Measurements from ENCODE around the gene CCDC6. TPM values are rescaled to one million over a fixed set of nuclear protein-coding genes. Genes with fewer than 3 reads are reported as not detected.

Gene CCDC6
- polyA plus RNA-seq, 1 donor (not counting 4 experiments of a cell fraction or from before 2014, with no cell fraction given) = 46.5 TPM

- dilution Hi-C loops (cut with MboI; ENCODE audit: extremely low pct_ligation_motif_present, low sequenced_read_pairs) = no loop called here
- DNase-seq (ENCODE audit: low read depth, low spot score) (no peak), FAIRE-seq (peak; percentile 72)
These were observed 1.8 kb upstream of the CCDC6 start for GRCh38 chr10:59907918-59908807.

GRCh38 chr10:59907537-59907917 is 1.2 kb upstream of the CCDC6 start:
- no peak for FAIRE-seq
- Histone ChIP-seq H3K27ac (ENCODE audit: control insufficient read depth, insufficient read depth, low read length) (peak overlapping the region; percentile 95), H3K9ac (ENCODE audit: control insufficient read depth, extremely low read depth, insufficient read depth, low read length) (peak overlapping the region; percentile 97), H3K4me2 (ENCODE audit: control insufficient read depth, extremely low read depth, insufficient read depth, low read depth, low read length) (peak overlapping the region; percentile 96), H3K4me3 (ENCODE audit: control insufficient read depth in 2 of 3, extremely low read depth in 1 of 3, insufficient read depth in 2 of 3, low read depth in 1 of 3, low read length in 3 of 3) (peak overlapping the region in 2 of 3 experiments; percentile 92 to 94), H3K9me3 (ENCODE audit: control insufficient read depth, low read depth, low read length) (no peaks in the 10 kb centered on the region), H4K20me1 (ENCODE audit: control insufficient read depth, extremely low read depth, insufficient read depth, low read length) (peaks cover 13% of the 10 kb centered on the region), H3K4me1 (ENCODE audit: control insufficient read depth, extremely low read depth, insufficient read depth, low read length) (peaks cover 52% of the 10 kb centered on the region), H3K79me2 (ENCODE audit: control insufficient read depth, insufficient read depth, low read length) (peaks cover 36% of the 10 kb centered on the region), H3K27me3 (ENCODE audit: control insufficient read depth, extremely low read depth, insufficient read depth, low read length) (no peaks in the 10 kb centered on the region), H3K9me1 (ENCODE audit: control insufficient read depth, extremely low read depth, insufficient read depth, low read length) (peaks cover 3% of the 10 kb centered on the region), H2AFZ (ENCODE audit: control insufficient read depth, low read length) (peak overlapping the region; percentile 89), H3K36me3 (ENCODE audit: control insufficient read depth in 2 of 2, extremely low read depth in 1 of 2, insufficient read depth in 2 of 2, low read length in 2 of 2) (no peaks in the 10 kb centered on the region)
- TF ChIP-seq, protein P1, sequence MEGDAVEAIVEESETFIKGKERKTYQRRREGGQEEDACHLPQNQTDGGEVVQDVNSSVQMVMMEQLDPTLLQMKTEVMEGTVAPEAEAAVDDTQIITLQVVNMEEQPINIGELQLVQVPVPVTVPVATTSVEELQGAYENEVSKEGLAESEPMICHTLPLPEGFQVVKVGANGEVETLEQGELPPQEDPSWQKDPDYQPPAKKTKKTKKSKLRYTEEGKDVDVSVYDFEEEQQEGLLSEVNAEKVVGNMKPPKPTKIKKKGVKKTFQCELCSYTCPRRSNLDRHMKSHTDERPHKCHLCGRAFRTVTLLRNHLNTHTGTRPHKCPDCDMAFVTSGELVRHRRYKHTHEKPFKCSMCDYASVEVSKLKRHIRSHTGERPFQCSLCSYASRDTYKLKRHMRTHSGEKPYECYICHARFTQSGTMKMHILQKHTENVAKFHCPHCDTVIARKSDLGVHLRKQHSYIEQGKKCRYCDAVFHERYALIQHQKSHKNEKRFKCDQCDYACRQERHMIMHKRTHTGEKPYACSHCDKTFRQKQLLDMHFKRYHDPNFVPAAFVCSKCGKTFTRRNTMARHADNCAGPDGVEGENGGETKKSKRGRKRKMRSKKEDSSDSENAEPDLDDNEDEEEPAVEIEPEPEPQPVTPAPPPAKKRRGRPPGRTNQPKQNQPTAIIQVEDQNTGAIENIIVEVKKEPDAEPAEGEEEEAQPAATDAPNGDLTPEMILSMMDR (optimal IDR thresholded peaks at IDR 0.05 in 1 of 3, IDR thresholded peaks at IDR 0.05 in 1 of 3, conservative IDR thresholded peaks at IDR 0.05 in 1 of 3; ENCODE audit: extremely low read depth in 1 of 3, insufficient read depth in 2 of 3, low read length in 3 of 3) = no peak
- TF ChIP-seq EZH2 (IDR thresholded peaks at IDR 0.05; ENCODE audit: low read length) = no peak
- dilution Hi-C loops (cut with MboI; ENCODE audit: extremely low pct_ligation_motif_present, low sequenced_read_pairs) = no loop called here
- no peak for DNase-seq (ENCODE audit: low read depth, low spot score)

More at GRCh38 chr10:59907918-59908807, 1.8 kb upstream of the CCDC6 start:
- no peaks in the 10 kb centered on the region for H3K9me3 ChIP-seq (ENCODE audit: control insufficient read depth, low read depth, low read length)
- no peak for TF ChIP-seq EZH2 (IDR thresholded peaks at IDR 0.05; ENCODE audit: low read length)
- TF ChIP-seq, protein P1 (optimal IDR thresholded peaks at IDR 0.05 in 1 of 3, IDR thresholded peaks at IDR 0.05 in 1 of 3, conservative IDR thresholded peaks at IDR 0.05 in 1 of 3; ENCODE audit: extremely low read depth in 1 of 3, insufficient read depth in 2 of 3, low read length in 3 of 3) = no peak
- no peaks in the 10 kb centered on the region for H3K27me3 ChIP-seq (ENCODE audit: control insufficient read depth, extremely low read depth, insufficient read depth, low read length)
- H3K4me3 ChIP-seq (ENCODE audit: control insufficient read depth in 2 of 3, extremely low read depth in 1 of 3, insufficient read depth in 2 of 3, low read depth in 1 of 3, low read length in 3 of 3) = peak overlapping the region; percentile 37 to 94 (median 75)
- peak overlapping the region; percentile 55 for H2AFZ ChIP-seq (ENCODE audit: control insufficient read depth, low read length)
- peaks cover 13% of the 10 kb centered on the region for H4K20me1 ChIP-seq (ENCODE audit: control insufficient read depth, extremely low read depth, insufficient read depth, low read length)
- H3K36me3 ChIP-seq (ENCODE audit: control insufficient read depth in 2 of 2, extremely low read depth in 1 of 2, insufficient read depth in 2 of 2, low read length in 2 of 2) = no peaks in the 10 kb centered on the region
- peaks cover 3% of the 10 kb centered on the region for H3K9me1 ChIP-seq (ENCODE audit: control insufficient read depth, extremely low read depth, insufficient read depth, low read length)
- peak overlapping the region; percentile 97 for H3K9ac ChIP-seq (ENCODE audit: control insufficient read depth, extremely low read depth, insufficient read depth, low read length)
- peaks cover 29% of the 10 kb centered on the region for H3K79me2 ChIP-seq (ENCODE audit: control insufficient read depth, insufficient read depth, low read length)
- H3K4me2 ChIP-seq (ENCODE audit: control insufficient read depth, extremely low read depth, insufficient read depth, low read depth, low read length) = peak overlapping the region; percentile 96
- peak overlapping the region; percentile 95 for H3K27ac ChIP-seq (ENCODE audit: control insufficient read depth, insufficient read depth, low read length)
- peaks cover 48% of the 10 kb centered on the region for H3K4me1 ChIP-seq (ENCODE audit: control insufficient read depth, extremely low read depth, insufficient read depth, low read length)

Data from keratinocyte (primary cell).